ENCODE results near the gene GJB1. TPM values are rescaled to one million over a fixed set of nuclear protein-coding genes. Genes with fewer than 3 reads are reported as not detected.

GJB1 gene
- total and polyA plus RNA-seq, 9 of the 15 experiments (the other 6 are each of a cell fraction or from before 2014, with no cell fraction given): 0.11 TPM; not detected in 8

GRCh38 chrX:71214152-71214551 is 8.9 kb upstream of the GJB1 start:
- FAIRE-seq: no peak
- DNase-seq (ENCODE audit: extremely low read depth in 1 of 4, low spot score in 3 of 4): no peak
- no peak for TF ChIP-seq ZNF780A (CRISPR knock-in tag; IDR thresholded peaks at IDR 0.05)
- TF ChIP-seq STAT5A (IDR thresholded peaks at IDR 0.05; ENCODE audit: borderline replicate concordance, low read length): no peak
- no peak for TF ChIP-seq ZNF263 (CRISPR knock-in tag; IDR thresholded peaks at IDR 0.05; ENCODE audit: borderline replicate concordance)
- TF ChIP-seq, protein P1, sequence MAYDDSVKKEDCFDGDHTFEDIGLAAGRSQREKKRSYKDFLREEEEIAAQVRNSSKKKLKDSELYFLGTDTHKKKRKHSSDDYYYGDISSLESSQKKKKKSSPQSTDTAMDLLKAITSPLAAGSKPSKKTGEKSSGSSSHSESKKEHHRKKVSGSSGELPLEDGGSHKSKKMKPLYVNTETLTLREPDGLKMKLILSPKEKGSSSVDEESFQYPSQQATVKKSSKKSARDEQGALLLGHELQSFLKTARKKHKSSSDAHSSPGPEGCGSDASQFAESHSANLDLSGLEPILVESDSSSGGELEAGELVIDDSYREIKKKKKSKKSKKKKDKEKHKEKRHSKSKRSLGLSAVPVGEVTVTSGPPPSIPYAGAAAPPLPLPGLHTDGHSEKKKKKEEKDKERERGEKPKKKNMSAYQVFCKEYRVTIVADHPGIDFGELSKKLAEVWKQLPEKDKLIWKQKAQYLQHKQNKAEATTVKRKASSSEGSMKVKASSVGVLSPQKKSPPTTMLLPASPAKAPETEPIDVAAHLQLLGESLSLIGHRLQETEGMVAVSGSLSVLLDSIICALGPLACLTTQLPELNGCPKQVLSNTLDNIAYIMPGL (CRISPR knock-in tag; IDR thresholded peaks at IDR 0.05): no peak
- no peak for TF ChIP-seq TAF7 (tag; IDR thresholded peaks at IDR 0.05)
- no peak for TF ChIP-seq TAL1 (IDR thresholded peaks at IDR 0.05)
- TF ChIP-seq LEF1 (IDR thresholded peaks at IDR 0.05): no peak
- no peak for TF ChIP-seq RBM14 (IDR thresholded peaks at IDR 0.05; ENCODE audit: borderline replicate concordance, insufficient read depth, low read depth, low read length)
- no peak for TF ChIP-seq ZNF830 (CRISPR knock-in tag; IDR thresholded peaks at IDR 0.05)
- no peak for TF ChIP-seq ATF6 (CRISPR knock-in tag; IDR thresholded peaks at IDR 0.05)
- TF ChIP-seq KDM2B (CRISPR knock-in tag; IDR thresholded peaks at IDR 0.05): no peak
- TF ChIP-seq RAD51 (IDR thresholded peaks at IDR 0.05; ENCODE audit: borderline replicate concordance, low read depth): no peak
- TF ChIP-seq CBX3 (IDR thresholded peaks at IDR 0.05; ENCODE audit: borderline replicate concordance in 1 of 2, low read length in 2 of 2): no peak
- no peak for TF ChIP-seq BMI1 (IDR thresholded peaks at IDR 0.05; ENCODE audit: low read length)
- no peak for TF ChIP-seq KDM5B (IDR thresholded peaks at IDR 0.05; ENCODE audit: insufficient replicate concordance, low read depth, low read length)
- TF ChIP-seq HNRNPK (IDR thresholded peaks at IDR 0.05; ENCODE audit: low read depth, low read length, poor library complexity, severe bottlenecking): no peak
- TF ChIP-seq MED1 (CRISPR knock-in tag; IDR thresholded peaks at IDR 0.05; ENCODE audit: borderline replicate concordance): no peak
- no peak for TF ChIP-seq MXD1 (CRISPR knock-in tag; IDR thresholded peaks at IDR 0.05; ENCODE audit: borderline replicate concordance, poor library complexity, severe bottlenecking)
- TF ChIP-seq POLR2G (IDR thresholded peaks at IDR 0.05; ENCODE audit: low read depth, low read length): no peak
- peaks cover 0 to 31% of the 10 kb centered on the region in 2 experiments; a peak in 4 of 5 replicates for H3K27me3 ChIP-seq (ENCODE audit: control insufficient read depth in 2 of 2, insufficient read depth in 2 of 2, low read length in 2 of 2)
- H4K20me1 ChIP-seq (replicated peaks; ENCODE audit: control insufficient read depth, insufficient read depth, low read length): no peaks in the 10 kb centered on the region
- no peak overlapping the region for H3K9ac ChIP-seq (ENCODE audit: insufficient read depth in 1 of 2, low read depth in 2 of 2, low read length in 2 of 2)
- no peak overlapping the region for H3K27ac ChIP-seq (ENCODE audit: extremely low read depth, low read depth, low read length)
- H3K4me1 ChIP-seq (replicated peaks in 1 of 2; ENCODE audit: control insufficient read depth in 2 of 2, insufficient read depth in 2 of 2, low read length in 2 of 2): no peaks in the 10 kb centered on the region; a peak in 1 of 5 replicates
- no peak overlapping the region for H3K4me2 ChIP-seq (ENCODE audit: insufficient read depth, low read length)
- intact Hi-C loops (cut with micrococcal nuclease) (no loop called here), in situ Hi-C loops (cut with MboI) (no loop called here)
- BruUV-seq (replicated peaks): no TSS peak
- 10% methylated on average over 1 of the region's 1 CpG for WGBS (ENCODE audit: insufficient coverage, low coverage, missing lambda C conversion rate)
- ATAC-seq: no peak
- H3K79me2 ChIP-seq (ENCODE audit: control insufficient read depth, insufficient read depth, low read length): no peaks in the 10 kb centered on the region
- ChIA-PET CTCF (ENCODE audit: low intra/inter-chr PET ratio) (no interaction called here), POLR2A (no interaction called here)
- H3K4me3 ChIP-seq: no peak overlapping the region
- H2AFZ ChIP-seq (ENCODE audit: low read depth, low read length): no peak overlapping the region
- H3K9me3 ChIP-seq (replicated peaks; ENCODE audit: control insufficient read depth, insufficient read depth, low read depth, low read length): no peaks in the 10 kb centered on the region
- no peaks in the 10 kb centered on the region for H3K36me3 ChIP-seq (ENCODE audit: control insufficient read depth, insufficient read depth, low read length)
- no peaks in the 10 kb centered on the region for H3K9me1 ChIP-seq (ENCODE audit: control insufficient read depth, insufficient read depth, low read length)

Measured in K562 (cell line).